Measurements from ENCODE around the gene NOA1.

NOA1 gene

GRCh38 chr4:56999751-57000150 is 22.3 kb upstream of the NOA1 start:
- TF ChIP-seq CTCF (IDR thresholded peaks at IDR 0.05; ENCODE audit: low read depth, low read length, missing control alignments), result no peak
- Histone ChIP-seq H3K27ac (no peak overlapping the region), H3K36me3 (replicated peaks) (peaks cover 65% of the 10 kb centered on the region), H3K27me3 (replicated peaks) (no peaks in the 10 kb centered on the region), H3K4me3 (ENCODE audit: low read depth, low read length) (no peak overlapping the region)
- no peak for DNase-seq
- in situ Hi-C loops (cut with HindIII; ENCODE audit: low pct_ligation_motif_present, low sequenced_read_pairs), result no loop called here

- DNase-seq, result peak; percentile 76
- no peak for TF ChIP-seq CTCF (IDR thresholded peaks at IDR 0.05; ENCODE audit: low read depth, low read length, missing control alignments)
- peaks cover 76% of the 10 kb centered on the region for H3K36me3 ChIP-seq (replicated peaks)
- no peak overlapping the region for H3K4me3 ChIP-seq (ENCODE audit: low read depth, low read length)
- in situ Hi-C loops (cut with HindIII; ENCODE audit: low pct_ligation_motif_present, low sequenced_read_pairs), result no loop called here
- peak overlapping the region; percentile 35 for H3K27ac ChIP-seq
- no peaks in the 10 kb centered on the region for H3K27me3 ChIP-seq (replicated peaks)
These were observed 18.1 kb upstream of the NOA1 start for GRCh38 chr4:56995525-56995924.

GRCh38 chr4:56990109-56990905 is 12.9 kb upstream of the NOA1 start:
- no peaks in the 10 kb centered on the region for H3K27me3 ChIP-seq (replicated peaks)
- no peak overlapping the region for H3K4me3 ChIP-seq (ENCODE audit: low read depth, low read length)
- peak; percentile 50 for DNase-seq
- in situ Hi-C loops (cut with HindIII; ENCODE audit: low pct_ligation_motif_present, low sequenced_read_pairs), result no loop called here
- no peak for TF ChIP-seq CTCF (IDR thresholded peaks at IDR 0.05; ENCODE audit: low read depth, low read length, missing control alignments)
- H3K27ac ChIP-seq, result peak overlapping the region; percentile 33
- peaks cover 68% of the 10 kb centered on the region for H3K36me3 ChIP-seq (replicated peaks)

- Histone ChIP-seq H3K27ac (no peak overlapping the region), H3K4me3 (ENCODE audit: low read depth, low read length) (no peak overlapping the region), H3K27me3 (replicated peaks) (no peaks in the 10 kb centered on the region), H3K36me3 (replicated peaks) (peaks cover 48% of the 10 kb centered on the region)
- in situ Hi-C loops (cut with HindIII; ENCODE audit: low pct_ligation_motif_present, low sequenced_read_pairs), result no loop called here
- no peak for TF ChIP-seq CTCF (IDR thresholded peaks at IDR 0.05; ENCODE audit: low read depth, low read length, missing control alignments)
- no peak for DNase-seq
These were observed 9.5 kb upstream of the NOA1 start for GRCh38 chr4:56986952-56987351.

- no peak for DNase-seq
- Histone ChIP-seq H3K27ac (no peak overlapping the region), H3K27me3 (replicated peaks) (no peaks in the 10 kb centered on the region), H3K36me3 (replicated peaks) (peaks cover 40% of the 10 kb centered on the region), H3K4me3 (ENCODE audit: low read depth, low read length) (no peak overlapping the region)
- in situ Hi-C loops (cut with HindIII; ENCODE audit: low pct_ligation_motif_present, low sequenced_read_pairs), result no loop called here
- no peak for TF ChIP-seq CTCF (IDR thresholded peaks at IDR 0.05; ENCODE audit: low read depth, low read length, missing control alignments)
These were observed 8.8 kb upstream of the NOA1 start for GRCh38 chr4:56986192-56986591.

GRCh38 chr4:56981795-56982201 is 4.4 kb upstream of the NOA1 start:
- Histone ChIP-seq H3K4me3 (ENCODE audit: low read depth, low read length) (no peak overlapping the region), H3K27ac (peak overlapping the region; percentile 92), H3K36me3 (replicated peaks) (peaks cover 15% of the 10 kb centered on the region), H3K27me3 (replicated peaks) (no peaks in the 10 kb centered on the region)
- DNase-seq, result peak; percentile 53
- TF ChIP-seq CTCF (IDR thresholded peaks at IDR 0.05; ENCODE audit: low read depth, low read length, missing control alignments), result no peak
- in situ Hi-C loops (cut with HindIII; ENCODE audit: low pct_ligation_motif_present, low sequenced_read_pairs), result no loop called here

Data from brain microvascular endothelial cell (primary cell).